GM12878 (cell line): ENCODE data around the gene ARHGAP30.

Source experiments
- NFIC ChIP-seq: IDR thresholded peaks from 2 replicates; pipeline ENCODE4 v1.6.1; 2012; ENCODE audit warnings: low read depth, mild to moderate bottlenecking, inconsistent platforms, low read length, moderate library complexity
- POLR2A ChIP-seq: IDR thresholded peaks from 2 replicates; pipeline ENCODE4 v1.6.1; 2011; ENCODE audit warnings: low read depth, mild to moderate bottlenecking, low read length

DNA sequence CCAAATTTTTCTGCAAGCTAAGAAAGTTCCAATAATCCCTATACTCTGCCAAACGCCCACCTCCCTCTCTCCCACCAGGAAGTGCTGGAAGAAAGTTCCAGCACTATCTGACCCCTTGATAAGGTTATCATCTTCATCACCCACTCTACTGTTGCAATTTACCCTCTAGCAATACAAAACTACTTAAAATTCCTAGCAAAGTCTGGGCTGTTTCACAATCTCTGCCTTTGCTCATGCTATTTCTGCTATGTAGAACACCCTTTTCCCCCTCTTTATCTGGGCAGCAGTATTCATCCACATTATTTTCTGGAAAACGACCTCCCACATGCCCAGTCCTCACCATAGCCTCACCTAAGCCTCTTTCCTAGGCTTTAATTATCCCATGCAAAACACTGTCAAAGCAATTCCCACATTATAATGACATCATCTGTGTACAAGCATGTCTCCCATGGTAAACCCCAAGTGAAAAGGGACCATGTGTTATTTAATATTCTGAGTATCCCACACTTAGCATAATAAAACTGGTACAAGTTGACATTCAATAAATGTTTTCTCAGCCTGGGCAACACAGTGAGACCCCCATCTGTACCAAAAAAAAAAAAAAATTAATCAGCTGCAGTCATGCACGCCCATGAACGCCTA lies 60.7 kb downstream of the ARHGAP30 start:
- no peak for TF ChIP-seq NFIC
- TF ChIP-seq POLR2A = no peak
